ENCODE data around the gene PKP1.

Gene PKP1

GRCh38 chr1:201295861-201296260 is 12.6 kb downstream of the PKP1 start:
- H3K18ac ChIP-seq (ENCODE audit: low read depth in 1 of 2, low read length in 2 of 2) = no peak overlapping the region
- no peaks in the 10 kb centered on the region for H3K79me1 ChIP-seq (replicated peaks; ENCODE audit: low read length, poor library complexity, severe bottlenecking)
- 41% methylated on average over 3 of the region's 3 CpGs for WGBS
- H4K91ac ChIP-seq (ENCODE audit: low read length) = no peak overlapping the region
- DNase-seq = no peak
- no peak overlapping the region for H3K4me2 ChIP-seq (ENCODE audit: low read length, poor library complexity, severe bottlenecking)
- no peak overlapping the region for H3K14ac ChIP-seq (ENCODE audit: low read length in 2 of 2)
- no peak overlapping the region for H3K4me3 ChIP-seq (ENCODE audit: insufficient read depth in 1 of 2, low read depth in 1 of 2, low read length in 2 of 2)
- H2BK15ac ChIP-seq (ENCODE audit: low read depth, poor library complexity, severe bottlenecking) = no peak overlapping the region
- H3K27ac ChIP-seq (ENCODE audit: low read length, poor library complexity, severe bottlenecking) = no peak overlapping the region
- no peak overlapping the region for H2BK12ac ChIP-seq (ENCODE audit: low read length in 2 of 2)
- H3K9me3 ChIP-seq (ENCODE audit: control insufficient read depth, low read length) = no peaks in the 10 kb centered on the region
- peaks cover 2% of the 10 kb centered on the region for H3K4me1 ChIP-seq (ENCODE audit: control insufficient read depth, insufficient read depth, low read depth, low read length)
- H2BK120ac ChIP-seq (ENCODE audit: low read depth, low read length) = no peak overlapping the region
- H3K23ac ChIP-seq (ENCODE audit: low read length in 2 of 2) = no peak overlapping the region
- H2AFZ ChIP-seq (ENCODE audit: low read depth, low read length) = no peak overlapping the region
- no peak overlapping the region for H2AK5ac ChIP-seq (ENCODE audit: low read length, severe bottlenecking)
- no peak overlapping the region for H2BK5ac ChIP-seq (ENCODE audit: low read depth, low read length, poor library complexity, severe bottlenecking)
- no peak overlapping the region for H3K4ac ChIP-seq (ENCODE audit: low read depth in 1 of 2, low read length in 2 of 2)
- H3K27me3 ChIP-seq (ENCODE audit: control insufficient read depth in 1 of 2, insufficient read depth in 1 of 2, low read length in 2 of 2) = peaks cover 28 to 31% of the 10 kb centered on the region in 2 experiments
- H4K8ac ChIP-seq (ENCODE audit: low read length) = no peak overlapping the region
- H3K36me3 ChIP-seq (ENCODE audit: control insufficient read depth in 1 of 2, insufficient read depth in 2 of 2, low read depth in 1 of 2, low read length in 2 of 2) = no peaks in the 10 kb centered on the region
- no peak overlapping the region for H3K9ac ChIP-seq (ENCODE audit: low read length)

DNA sequence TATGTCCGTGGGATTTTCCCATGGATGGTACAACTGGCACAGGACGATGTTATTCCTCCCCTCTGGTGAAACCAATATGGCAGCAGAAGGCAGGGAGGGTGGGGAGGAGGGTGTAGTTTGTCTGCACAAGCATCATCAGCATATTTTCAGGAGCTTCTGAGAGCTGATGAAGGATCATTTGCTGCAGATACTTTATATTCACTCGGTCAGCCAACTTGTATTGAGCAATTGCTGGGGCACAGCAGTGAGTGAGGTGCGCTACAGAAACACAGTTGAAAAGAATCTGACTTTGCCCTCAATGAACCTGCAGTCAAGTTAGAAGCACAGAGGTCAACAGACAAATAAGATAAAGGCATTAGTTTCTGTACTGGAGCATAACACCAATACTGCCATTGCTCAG is 13.0 kb downstream of the PKP1 start:
- H3K27ac ChIP-seq (ENCODE audit: low read length, poor library complexity, severe bottlenecking) = no peak overlapping the region
- H3K4me2 ChIP-seq (ENCODE audit: low read length, poor library complexity, severe bottlenecking) = no peak overlapping the region
- H3K4me3 ChIP-seq (ENCODE audit: insufficient read depth in 1 of 2, low read depth in 1 of 2, low read length in 2 of 2) = no peak overlapping the region
- no peak overlapping the region for H3K4ac ChIP-seq (ENCODE audit: low read depth in 1 of 2, low read length in 2 of 2)
- WGBS = 86% methylated on average over 4 of the region's 4 CpGs
- no peak overlapping the region for H3K18ac ChIP-seq (ENCODE audit: low read depth in 1 of 2, low read length in 2 of 2)
- H2BK15ac ChIP-seq (ENCODE audit: low read depth, poor library complexity, severe bottlenecking) = no peak overlapping the region
- H3K4me1 ChIP-seq (ENCODE audit: control insufficient read depth, insufficient read depth, low read depth, low read length) = peaks cover 2% of the 10 kb centered on the region
- no peaks in the 10 kb centered on the region for H3K79me1 ChIP-seq (replicated peaks; ENCODE audit: low read length, poor library complexity, severe bottlenecking)
- no peaks in the 10 kb centered on the region for H3K36me3 ChIP-seq (ENCODE audit: control insufficient read depth in 1 of 2, insufficient read depth in 2 of 2, low read depth in 1 of 2, low read length in 2 of 2)
- no peak for DNase-seq
- H2BK12ac ChIP-seq (ENCODE audit: low read length in 2 of 2) = no peak overlapping the region
- no peak overlapping the region for H4K8ac ChIP-seq (ENCODE audit: low read length)
- no peak overlapping the region for H2AFZ ChIP-seq (ENCODE audit: low read depth, low read length)
- no peak overlapping the region for H2BK5ac ChIP-seq (ENCODE audit: low read depth, low read length, poor library complexity, severe bottlenecking)
- H4K91ac ChIP-seq (ENCODE audit: low read length) = no peak overlapping the region
- H3K9ac ChIP-seq (ENCODE audit: low read length) = no peak overlapping the region
- no peak overlapping the region for H2BK120ac ChIP-seq (ENCODE audit: low read depth, low read length)
- no peak overlapping the region for H3K23ac ChIP-seq (ENCODE audit: low read length in 2 of 2)
- no peak overlapping the region for H3K14ac ChIP-seq (ENCODE audit: low read length in 2 of 2)
- H3K27me3 ChIP-seq (ENCODE audit: control insufficient read depth in 1 of 2, insufficient read depth in 1 of 2, low read length in 2 of 2) = peaks cover 23 to 29% of the 10 kb centered on the region in 2 experiments
- no peaks in the 10 kb centered on the region for H3K9me3 ChIP-seq (ENCODE audit: control insufficient read depth, low read length)
- no peak overlapping the region for H2AK5ac ChIP-seq (ENCODE audit: low read length, severe bottlenecking)

DNA sequence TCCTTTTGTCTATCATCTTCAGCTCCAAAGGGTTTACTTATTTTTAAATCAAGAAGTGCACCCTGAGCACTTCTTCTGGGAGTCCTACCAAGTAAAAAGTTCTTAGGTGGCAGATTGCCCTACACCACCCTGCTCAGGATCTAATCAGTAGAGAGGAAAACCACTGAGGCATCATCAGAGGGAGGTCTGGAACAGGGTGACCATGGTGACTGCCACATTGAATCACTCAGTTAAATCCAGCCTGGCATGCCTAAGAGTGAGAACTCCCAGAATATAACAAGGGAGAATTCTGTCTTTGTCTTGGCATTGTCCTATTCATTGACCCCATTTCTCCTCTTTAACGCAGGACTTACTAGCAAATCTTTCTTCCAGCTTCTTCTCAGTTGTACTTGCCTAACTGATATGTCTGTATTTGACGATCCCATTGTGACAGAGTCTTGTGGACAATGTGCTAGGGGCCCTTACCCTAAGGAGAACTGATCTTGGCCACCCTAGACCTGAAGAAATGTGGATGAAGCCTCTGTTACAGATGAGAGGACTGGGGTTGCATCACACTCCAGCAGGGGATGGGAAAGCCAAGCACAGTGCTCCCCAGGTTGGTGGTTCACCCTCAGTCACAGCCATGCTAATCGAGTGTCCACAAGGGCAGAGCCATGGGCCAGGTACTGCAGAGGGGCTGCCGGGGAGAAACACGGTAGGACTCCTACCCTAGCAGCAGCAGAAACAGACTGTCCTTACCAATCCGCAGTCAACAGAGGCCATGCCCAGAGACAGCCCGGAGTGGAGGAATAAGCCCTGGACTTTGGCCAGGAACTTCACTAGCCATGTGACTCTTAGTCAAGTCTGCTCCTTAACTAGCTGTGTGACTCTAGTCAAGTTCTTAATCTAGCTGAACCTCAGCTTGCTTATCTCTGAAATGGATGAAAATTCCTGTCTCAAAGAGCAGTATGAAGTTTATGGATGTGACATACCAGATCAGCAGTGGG is 15.4 kb downstream of the PKP1 start:
- Histone ChIP-seq H3K14ac (ENCODE audit: low read length in 2 of 2) (no peak overlapping the region), H2BK12ac (ENCODE audit: low read length in 2 of 2) (no peak overlapping the region), H3K9ac (ENCODE audit: low read length) (no peak overlapping the region), H2BK5ac (ENCODE audit: low read depth, low read length, poor library complexity, severe bottlenecking) (no peak overlapping the region), H2BK15ac (ENCODE audit: low read depth, poor library complexity, severe bottlenecking) (no peak overlapping the region), H2AK5ac (ENCODE audit: low read length, severe bottlenecking) (no peak overlapping the region), H3K27ac (ENCODE audit: low read length, poor library complexity, severe bottlenecking) (no peak overlapping the region), H3K9me3 (ENCODE audit: control insufficient read depth, low read length) (no peaks in the 10 kb centered on the region), H4K8ac (ENCODE audit: low read length) (no peak overlapping the region), H3K79me1 (replicated peaks; ENCODE audit: low read length, poor library complexity, severe bottlenecking) (no peaks in the 10 kb centered on the region), H3K4me1 (ENCODE audit: control insufficient read depth, insufficient read depth, low read depth, low read length) (peaks cover 2% of the 10 kb centered on the region), H3K4me2 (ENCODE audit: low read length, poor library complexity, severe bottlenecking) (no peak overlapping the region), H3K27me3 (ENCODE audit: control insufficient read depth in 1 of 2, insufficient read depth in 1 of 2, low read length in 2 of 2) (peaks cover under 1 to 24% of the 10 kb centered on the region in 2 experiments), H3K18ac (ENCODE audit: low read depth in 1 of 2, low read length in 2 of 2) (no peak overlapping the region), H3K4ac (ENCODE audit: low read depth in 1 of 2, low read length in 2 of 2) (no peak overlapping the region), H2AFZ (ENCODE audit: low read depth, low read length) (no peak overlapping the region), H3K4me3 (ENCODE audit: insufficient read depth in 1 of 2, low read depth in 1 of 2, low read length in 2 of 2) (no peak overlapping the region), H3K36me3 (ENCODE audit: control insufficient read depth in 1 of 2, insufficient read depth in 2 of 2, low read depth in 1 of 2, low read length in 2 of 2) (no peaks in the 10 kb centered on the region), H2BK120ac (ENCODE audit: low read depth, low read length) (no peak overlapping the region), H4K91ac (ENCODE audit: low read length) (no peak overlapping the region), H3K23ac (ENCODE audit: low read length in 2 of 2) (no peak overlapping the region)
- no peak for DNase-seq
- WGBS = 93% methylated on average over 7 of the region's 7 CpGs

DNA sequence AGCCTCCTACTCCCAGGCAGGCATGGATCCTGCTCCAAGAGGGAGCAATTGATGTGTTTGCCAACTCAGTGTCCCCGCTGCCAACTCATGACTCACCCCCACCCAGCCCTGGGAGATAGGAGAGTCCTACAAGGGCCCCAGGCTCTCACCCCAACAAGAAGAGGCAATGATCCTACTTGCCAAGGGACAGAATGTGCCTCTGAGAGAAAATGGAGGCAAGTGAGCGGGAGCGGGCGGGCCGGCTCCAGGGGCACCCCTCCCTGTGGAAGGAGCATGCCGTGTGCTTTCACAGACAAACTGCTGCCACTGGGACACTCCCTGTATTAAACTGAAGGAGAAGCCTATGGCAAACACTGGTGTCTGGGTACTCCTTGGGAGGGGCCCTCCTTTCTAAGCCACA is 16.7 kb downstream of the PKP1 start:
- H3K4ac ChIP-seq (ENCODE audit: low read depth in 1 of 2, low read length in 2 of 2) = no peak overlapping the region
- H3K4me1 ChIP-seq (ENCODE audit: control insufficient read depth, insufficient read depth, low read depth, low read length) = peaks cover 2% of the 10 kb centered on the region
- no peak for DNase-seq
- no peak overlapping the region for H3K9ac ChIP-seq (ENCODE audit: low read length)
- H3K18ac ChIP-seq (ENCODE audit: low read depth in 1 of 2, low read length in 2 of 2) = no peak overlapping the region
- no peak overlapping the region for H2BK5ac ChIP-seq (ENCODE audit: low read depth, low read length, poor library complexity, severe bottlenecking)
- no peak overlapping the region for H3K23ac ChIP-seq (ENCODE audit: low read length in 2 of 2)
- peaks cover 14 to 33% of the 10 kb centered on the region in 2 experiments for H3K27me3 ChIP-seq (ENCODE audit: control insufficient read depth in 1 of 2, insufficient read depth in 1 of 2, low read length in 2 of 2)
- no peak overlapping the region for H2AFZ ChIP-seq (ENCODE audit: low read depth, low read length)
- no peak overlapping the region for H4K91ac ChIP-seq (ENCODE audit: low read length)
- H2BK12ac ChIP-seq (ENCODE audit: low read length in 2 of 2) = no peak overlapping the region
- H2AK5ac ChIP-seq (ENCODE audit: low read length, severe bottlenecking) = no peak overlapping the region
- H3K4me2 ChIP-seq (ENCODE audit: low read length, poor library complexity, severe bottlenecking) = no peak overlapping the region
- H3K36me3 ChIP-seq (ENCODE audit: control insufficient read depth in 1 of 2, insufficient read depth in 2 of 2, low read depth in 1 of 2, low read length in 2 of 2) = no peaks in the 10 kb centered on the region
- H3K4me3 ChIP-seq (ENCODE audit: insufficient read depth in 1 of 2, low read depth in 1 of 2, low read length in 2 of 2) = no peak overlapping the region
- H2BK15ac ChIP-seq (ENCODE audit: low read depth, poor library complexity, severe bottlenecking) = no peak overlapping the region
- no peak overlapping the region for H3K27ac ChIP-seq (ENCODE audit: low read length, poor library complexity, severe bottlenecking)
- H4K8ac ChIP-seq (ENCODE audit: low read length) = no peak overlapping the region
- H2BK120ac ChIP-seq (ENCODE audit: low read depth, low read length) = no peak overlapping the region
- H3K14ac ChIP-seq (ENCODE audit: low read length in 2 of 2) = no peak overlapping the region
- no peaks in the 10 kb centered on the region for H3K9me3 ChIP-seq (ENCODE audit: control insufficient read depth, low read length)
- WGBS = 75% methylated on average over 6 of the region's 6 CpGs
- no peaks in the 10 kb centered on the region for H3K79me1 ChIP-seq (replicated peaks; ENCODE audit: low read length, poor library complexity, severe bottlenecking)
